ENCODE measurements around the gene DYRK3.
"Not testable (repeated sequence)": the region's sequence is repeated elsewhere in the genome, so short reads cannot be mapped to it uniquely, and the experiment has no call there.

Gene DYRK3

GRCh38 chr1:206633708-206634121 lies 1.6 kb upstream of the DYRK3 start:
- FAIRE-seq = no peak

- FAIRE-seq = peak; percentile 89
Measured at GRCh38 chr1:206634365-206635079, 814 bp upstream of the DYRK3 start.

GRCh38 chr1:206635978-206636345 lies 626 bp downstream of the DYRK3 start:
- FAIRE-seq = no peak

GRCh38 chr1:206636671-206637070 lies 1.3 kb downstream of the DYRK3 start:
- no peak for FAIRE-seq

DNA sequence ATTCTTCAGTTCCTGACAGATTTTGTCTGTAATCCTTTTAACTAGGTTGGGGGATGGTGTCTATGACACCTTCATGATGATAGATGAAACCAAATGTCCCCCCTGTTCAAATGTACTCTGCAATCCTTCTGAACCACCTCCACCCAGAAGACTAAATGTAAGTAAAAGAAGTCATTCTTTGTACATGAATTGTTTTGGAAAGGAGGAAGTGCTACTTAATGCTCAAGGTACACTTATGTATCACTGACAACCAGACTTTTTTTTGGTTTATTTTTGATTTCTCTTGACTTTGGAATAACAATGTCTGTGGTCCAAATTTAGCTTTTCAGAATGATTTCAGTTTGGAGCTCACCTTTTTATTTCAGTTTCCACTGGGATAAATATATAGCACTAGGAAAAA lies 2.3 kb downstream of the DYRK3 start:
- no peak for FAIRE-seq

DNA sequence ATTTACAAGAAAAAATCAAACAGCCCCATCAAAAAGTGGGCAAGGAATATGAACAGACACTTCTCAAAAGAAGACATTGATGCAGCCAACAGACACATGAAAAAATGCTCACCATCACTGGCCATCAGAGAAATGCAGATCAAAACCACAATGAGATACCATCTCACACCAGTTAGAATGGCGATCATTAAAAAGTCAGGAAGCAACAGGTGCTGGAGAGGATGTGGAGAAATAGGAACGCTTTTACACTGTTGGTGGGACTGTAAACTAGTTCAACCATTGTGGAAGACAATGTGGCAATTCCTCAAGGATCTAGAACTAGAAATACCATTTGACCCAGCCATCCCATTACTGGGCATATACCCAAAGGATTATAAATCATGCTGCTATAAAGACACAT lies 6.7 kb downstream of the DYRK3 start:
- not testable (repeated sequence) for FAIRE-seq

- FAIRE-seq = no peak
Measured at GRCh38 chr1:206643118-206643698, 7.9 kb downstream of the DYRK3 start.

DNA sequence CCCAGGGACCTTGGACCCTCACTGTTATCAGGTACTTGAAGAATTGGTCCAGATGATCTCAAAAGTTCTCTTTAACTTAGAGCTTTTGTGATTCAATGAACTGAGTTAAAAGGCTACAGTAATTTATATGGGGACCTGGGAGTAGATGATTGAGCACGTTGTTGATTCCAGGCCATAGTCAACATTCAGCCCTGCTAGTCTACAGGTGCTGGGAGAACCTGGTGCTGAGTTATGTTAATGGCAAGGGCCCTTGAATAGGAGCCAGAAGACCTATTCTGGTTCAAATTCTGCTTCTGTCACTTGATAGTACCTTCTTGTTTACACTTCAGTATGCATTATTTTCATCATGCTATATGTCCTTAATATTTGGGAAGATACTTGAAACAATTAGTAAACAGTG lies 11.2 kb downstream of the DYRK3 start:
- no peak for FAIRE-seq

- FAIRE-seq = no peak
Measured at GRCh38 chr1:206647224-206647623, 11.9 kb downstream of the DYRK3 start.

GRCh38 chr1:206649261-206649921 lies 14.1 kb downstream of the DYRK3 start:
- FAIRE-seq = no peak

- FAIRE-seq = no peak
Measured at GRCh38 chr1:206651014-206651413, 15.7 kb downstream of the DYRK3 start.

DNA sequence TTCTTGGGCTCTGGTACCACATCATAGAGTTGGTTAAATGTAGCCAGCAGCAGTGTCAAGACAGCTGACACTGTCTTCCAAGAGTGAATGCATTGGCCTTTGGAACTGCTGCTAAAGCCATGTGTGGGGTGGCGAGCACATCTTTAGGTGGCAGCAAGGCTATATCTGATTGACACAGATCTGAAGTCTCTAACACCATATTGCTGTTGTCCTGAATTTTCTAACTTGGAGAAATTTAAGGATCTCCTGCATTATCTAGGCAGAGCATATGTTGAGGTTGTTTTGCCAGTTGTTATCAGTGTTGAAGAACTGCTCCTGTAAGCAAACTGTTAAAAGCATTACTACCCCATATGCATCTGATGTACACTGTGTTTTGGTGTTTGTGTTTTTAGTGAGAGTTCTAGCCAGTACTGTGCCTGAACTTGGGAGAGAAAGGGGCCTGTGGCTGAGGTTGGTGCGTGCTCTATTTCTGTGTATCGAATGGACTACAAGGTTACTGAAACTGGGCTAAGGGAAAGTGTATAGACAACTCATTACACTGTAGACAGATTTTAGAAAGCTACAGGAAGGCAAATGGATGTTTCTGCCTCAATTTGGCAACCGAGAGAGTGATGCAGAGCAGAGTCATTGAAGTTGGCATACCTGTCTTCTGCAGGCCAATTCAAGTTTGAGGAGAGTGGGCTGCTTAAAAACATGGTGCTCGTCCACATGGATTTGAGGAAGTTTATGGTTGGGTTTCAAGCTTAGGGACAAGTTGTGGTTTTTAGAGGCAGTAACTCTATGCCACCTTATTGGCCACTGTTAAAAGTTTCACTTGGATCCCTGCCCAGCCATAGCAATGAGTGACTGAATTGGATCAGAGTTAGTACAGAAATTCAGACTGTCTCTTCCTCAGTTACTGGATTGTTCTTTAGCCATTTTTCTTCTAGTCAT lies 16.9 kb downstream of the DYRK3 start:
- FAIRE-seq = no peak

GRCh38 chr1:206653715-206654459 lies 18.6 kb downstream of the DYRK3 start:
- no peak for FAIRE-seq

GRCh38 chr1:206654828-206655227 lies 19.5 kb downstream of the DYRK3 start:
- no peak for FAIRE-seq

GRCh38 chr1:206655471-206655882 lies 20.1 kb downstream of the DYRK3 start:
- no peak for FAIRE-seq

- no peak for FAIRE-seq
Measured at GRCh38 chr1:206656936-206657335, 21.6 kb downstream of the DYRK3 start.

- FAIRE-seq = no peak
Measured at GRCh38 chr1:206657751-206658150, 22.4 kb downstream of the DYRK3 start.

DNA sequence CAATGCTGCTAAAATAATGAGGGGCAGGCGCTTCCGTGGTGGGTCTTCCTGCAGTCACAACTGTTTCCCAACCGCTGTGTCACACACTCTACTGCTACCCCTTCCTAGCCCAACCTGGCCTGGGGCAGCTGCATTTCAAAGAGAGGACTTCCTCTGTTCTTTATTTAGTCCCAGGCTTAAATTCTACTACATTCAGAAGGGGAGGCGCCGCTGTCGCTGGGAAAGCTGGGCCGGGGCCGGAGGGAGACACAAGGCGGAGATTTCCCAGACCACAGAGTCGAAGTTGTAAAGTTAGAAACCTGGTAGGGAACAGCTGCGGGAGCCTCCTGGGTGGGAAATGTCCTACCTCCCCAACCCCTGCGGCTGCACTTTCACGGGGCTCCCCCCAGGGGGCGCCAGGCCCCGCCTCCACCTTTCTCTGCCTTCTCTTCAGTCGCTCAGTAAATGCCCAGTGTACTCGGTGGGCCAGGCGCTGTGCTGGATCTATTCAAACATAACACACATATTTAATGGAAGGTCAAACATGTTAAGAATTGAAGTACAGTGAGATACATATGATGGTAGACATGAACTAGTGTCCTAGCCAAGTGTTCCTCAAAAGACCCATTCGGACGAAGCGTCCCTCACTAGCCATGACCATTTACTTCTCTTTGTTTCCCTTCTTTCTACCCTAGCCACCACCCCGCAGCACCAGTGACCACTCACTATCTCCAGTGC lies 23.1 kb downstream of the DYRK3 start:
- no peak for FAIRE-seq

- FAIRE-seq = no peak
Measured at GRCh38 chr1:206658981-206659273, 23.6 kb downstream of the DYRK3 start.

DNA sequence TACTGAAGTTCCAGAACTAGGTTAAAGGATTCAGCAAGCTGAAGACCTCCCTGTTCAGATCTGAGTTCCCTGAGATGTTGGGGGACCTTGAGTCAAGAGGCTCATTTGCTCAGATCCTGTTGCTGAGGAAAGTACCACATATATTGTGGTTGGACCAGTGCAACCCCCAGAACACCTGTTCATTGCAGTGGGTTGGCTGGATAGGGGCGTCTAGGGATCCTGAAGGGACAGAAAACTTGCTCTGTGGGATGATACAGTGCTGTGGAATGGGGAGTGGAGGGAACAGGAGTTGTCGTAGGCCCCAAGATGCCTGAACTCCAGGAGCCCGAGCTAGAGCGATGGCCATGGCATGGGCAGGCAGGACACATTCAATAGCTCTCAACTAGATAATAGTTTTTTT lies 24.8 kb downstream of the DYRK3 start:
- no peak for FAIRE-seq

GRCh38 chr1:206661161-206661820 lies 26.0 kb downstream of the DYRK3 start:
- no peak for FAIRE-seq

Measured in A204.1 (cell line).